ENCODE data around the gene PEX14.

Gene PEX14

DNA sequence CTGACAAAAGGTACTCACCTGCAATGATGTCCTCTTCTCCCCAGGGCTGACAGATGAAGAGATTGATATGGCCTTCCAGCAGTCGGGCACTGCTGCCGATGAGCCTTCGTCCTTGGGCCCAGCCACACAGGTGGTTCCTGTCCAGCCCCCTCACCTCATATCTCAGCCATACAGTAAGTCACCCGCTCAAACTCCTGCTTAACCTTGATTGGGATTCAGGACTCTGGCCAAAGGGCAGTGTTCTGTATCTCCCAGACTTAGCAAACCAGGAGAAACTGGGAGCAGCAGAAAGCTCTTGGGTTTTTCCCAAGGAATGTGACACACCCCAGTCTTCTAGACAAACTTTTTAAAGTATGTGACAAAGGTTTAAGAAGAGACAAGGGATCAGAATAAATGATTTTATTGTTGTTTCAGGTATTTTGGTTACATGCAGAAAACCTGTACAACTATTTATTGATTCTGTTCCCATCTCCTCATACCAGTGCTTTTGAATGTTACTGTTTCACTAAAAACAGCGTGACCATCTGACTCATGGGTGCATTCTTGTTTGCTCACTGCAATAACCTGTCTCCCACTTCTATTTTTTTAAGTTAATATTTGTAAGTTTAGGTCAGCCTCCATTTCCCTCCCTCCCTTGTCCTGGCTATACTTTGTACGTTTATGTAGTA is 124.6 kb downstream of the PEX14 start:
- DNase-seq: no peak

GRCh38 chr1:10601342-10602070 is 126.8 kb downstream of the PEX14 start:
- no peak for DNase-seq

DNA sequence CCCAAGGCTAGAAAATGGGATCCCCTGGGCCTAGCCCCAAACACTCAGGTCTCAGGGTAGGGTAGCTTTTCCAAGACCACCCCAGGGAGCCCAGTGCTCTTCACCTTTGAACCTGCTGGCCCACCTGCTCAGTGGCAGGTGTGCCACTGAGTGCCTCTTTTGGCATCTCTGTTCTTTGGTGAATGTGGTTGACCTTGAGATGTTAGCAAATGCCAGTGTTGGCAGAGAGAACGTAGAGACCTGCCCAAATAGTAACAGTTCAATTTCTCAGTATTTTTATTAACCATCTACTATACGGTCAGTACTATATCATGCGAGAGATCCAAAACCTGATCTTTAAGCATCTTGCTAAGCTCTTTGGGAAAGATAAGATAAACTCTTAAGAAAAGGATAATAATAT is 128.2 kb downstream of the PEX14 start:
- DNase-seq: no peak

DNA sequence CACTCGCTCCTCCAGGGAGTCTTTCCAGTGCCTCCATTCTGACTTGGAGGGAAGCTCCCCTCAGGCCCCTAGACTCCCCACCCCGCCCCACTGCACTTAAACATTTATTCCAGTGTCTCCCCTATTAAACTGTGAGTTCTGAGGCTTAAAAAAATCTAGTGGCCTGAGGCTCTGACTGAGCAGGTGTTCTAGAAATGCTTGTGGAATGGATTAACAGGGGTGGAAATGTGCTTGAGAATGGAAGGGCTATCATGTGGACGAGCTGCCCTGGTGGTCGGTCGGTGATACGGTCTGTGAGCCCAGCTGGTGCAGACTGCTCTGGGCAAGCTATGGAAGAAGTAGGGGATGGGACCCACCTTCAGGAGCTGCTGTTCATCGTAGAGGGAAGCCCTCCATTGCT is 130.2 kb downstream of the PEX14 start:
- DNase-seq: no peak

GRCh38 chr1:10606064-10606463 is 131.3 kb downstream of the PEX14 start:
- DNase-seq: no peak

- no peak for DNase-seq
Observed at GRCh38 chr1:10607228-10607627, 132.5 kb downstream of the PEX14 start.

- DNase-seq: no peak
Observed at GRCh38 chr1:10608690-10609089, 133.9 kb downstream of the PEX14 start.

DNA sequence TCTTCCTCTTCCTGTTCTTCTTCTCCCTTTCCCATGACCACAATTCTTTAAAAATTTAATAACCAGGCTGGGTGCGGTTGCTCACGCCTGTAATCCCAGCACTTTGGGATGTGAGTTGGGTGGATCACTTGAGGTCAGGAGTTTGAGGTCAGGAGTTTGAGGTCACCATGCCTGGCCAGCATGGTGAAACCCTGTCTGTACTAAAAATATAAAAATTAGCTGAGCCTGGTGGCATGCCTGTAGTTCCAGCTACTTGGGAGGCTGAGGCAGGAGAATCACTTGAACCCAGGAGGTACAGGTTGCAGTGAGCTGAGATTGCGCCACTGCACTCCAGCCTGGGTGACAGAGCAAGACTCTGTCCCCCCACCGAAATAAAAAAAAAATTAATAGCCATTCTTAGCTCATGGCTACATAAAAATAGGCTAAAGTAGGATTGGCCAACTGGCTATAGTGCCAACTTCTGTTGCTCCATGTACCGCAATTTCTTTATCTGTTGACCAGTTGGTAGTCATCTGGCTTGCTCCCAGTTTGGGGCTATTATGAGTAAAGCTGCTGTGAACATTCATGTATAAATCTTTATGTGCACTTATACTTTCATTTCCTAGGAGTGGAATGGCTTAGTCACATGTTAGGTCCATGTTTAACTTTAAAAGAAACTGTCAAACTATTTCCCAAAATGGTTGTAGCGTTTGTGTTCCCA is 136.3 kb downstream of the PEX14 start:
- DNase-seq: no peak

DNA sequence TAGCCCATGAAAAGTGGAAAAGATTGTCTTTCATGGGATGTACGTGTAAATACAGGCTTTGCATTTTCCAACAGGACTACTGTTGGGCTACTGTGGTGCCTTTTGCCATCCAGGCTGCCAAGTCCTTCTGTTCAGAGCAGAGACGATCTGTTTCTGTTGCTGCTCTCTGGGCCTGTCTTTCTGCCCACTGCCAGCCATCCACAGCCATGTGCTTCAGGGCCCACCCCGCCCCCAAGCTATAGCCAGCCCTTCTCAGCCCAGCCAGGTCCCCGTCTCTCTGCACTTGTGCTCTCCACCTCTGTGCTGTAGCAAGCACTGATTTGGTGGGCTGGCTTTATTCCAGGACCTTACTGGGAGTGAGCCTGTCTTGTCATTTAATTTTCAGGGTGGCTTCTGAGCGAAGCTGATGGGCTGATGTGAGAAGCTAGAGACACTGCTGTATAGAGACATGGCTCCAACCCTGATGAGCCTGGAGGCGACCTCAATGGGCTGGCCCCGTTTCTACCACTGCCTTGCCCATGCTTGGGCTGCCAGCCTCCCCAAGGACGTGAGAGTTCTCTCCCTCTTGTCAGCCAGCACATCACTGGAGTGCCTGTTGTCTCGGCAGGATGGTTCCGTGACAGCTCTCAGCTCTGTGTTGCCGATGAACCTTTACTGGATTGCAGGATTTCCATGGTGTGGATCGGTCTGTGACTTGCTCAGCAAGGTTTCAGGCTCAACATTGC is 137.8 kb downstream of the PEX14 start:
- no peak for DNase-seq

DNA sequence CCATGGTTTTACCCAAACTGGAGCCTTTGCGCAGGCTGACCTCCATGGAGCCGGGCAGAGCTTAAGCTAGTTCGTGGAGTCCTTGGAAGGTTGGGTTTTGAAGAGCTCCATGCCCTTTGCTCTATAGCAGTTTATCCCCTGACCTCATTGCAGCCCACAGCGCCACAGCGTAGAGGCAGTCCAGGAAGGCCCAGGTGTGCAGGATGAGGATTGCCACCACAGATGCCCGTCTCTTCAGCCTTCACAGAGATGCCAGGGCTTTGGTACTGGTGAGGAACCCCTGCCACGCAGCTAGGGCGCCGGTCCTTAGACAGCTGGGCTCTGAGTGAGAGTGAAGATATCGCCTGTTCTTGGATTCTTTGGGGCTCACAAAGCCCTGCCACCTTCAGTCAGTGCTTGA is 138.6 kb downstream of the PEX14 start:
- no peak for DNase-seq

DNA sequence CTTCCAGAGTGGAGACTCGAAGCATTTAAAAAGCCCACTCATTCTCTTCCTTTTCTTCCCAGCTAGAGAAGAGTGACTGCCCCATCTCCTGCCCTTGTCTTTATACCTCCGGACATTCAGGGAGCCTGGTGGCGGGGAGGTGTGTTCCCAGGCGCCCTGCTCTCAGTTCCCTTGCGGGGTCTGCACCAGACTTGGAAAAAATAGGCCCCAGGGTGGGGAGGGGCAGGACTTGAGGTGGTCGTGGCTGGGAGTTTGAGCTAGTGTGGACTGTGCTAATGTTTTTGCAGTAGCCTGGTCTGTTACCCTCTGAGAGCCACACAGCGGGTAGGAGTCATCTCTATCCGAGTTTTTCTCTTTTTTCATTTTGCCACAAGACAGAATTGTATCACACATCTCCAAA is 139.1 kb downstream of the PEX14 start:
- no peak for DNase-seq

DNA sequence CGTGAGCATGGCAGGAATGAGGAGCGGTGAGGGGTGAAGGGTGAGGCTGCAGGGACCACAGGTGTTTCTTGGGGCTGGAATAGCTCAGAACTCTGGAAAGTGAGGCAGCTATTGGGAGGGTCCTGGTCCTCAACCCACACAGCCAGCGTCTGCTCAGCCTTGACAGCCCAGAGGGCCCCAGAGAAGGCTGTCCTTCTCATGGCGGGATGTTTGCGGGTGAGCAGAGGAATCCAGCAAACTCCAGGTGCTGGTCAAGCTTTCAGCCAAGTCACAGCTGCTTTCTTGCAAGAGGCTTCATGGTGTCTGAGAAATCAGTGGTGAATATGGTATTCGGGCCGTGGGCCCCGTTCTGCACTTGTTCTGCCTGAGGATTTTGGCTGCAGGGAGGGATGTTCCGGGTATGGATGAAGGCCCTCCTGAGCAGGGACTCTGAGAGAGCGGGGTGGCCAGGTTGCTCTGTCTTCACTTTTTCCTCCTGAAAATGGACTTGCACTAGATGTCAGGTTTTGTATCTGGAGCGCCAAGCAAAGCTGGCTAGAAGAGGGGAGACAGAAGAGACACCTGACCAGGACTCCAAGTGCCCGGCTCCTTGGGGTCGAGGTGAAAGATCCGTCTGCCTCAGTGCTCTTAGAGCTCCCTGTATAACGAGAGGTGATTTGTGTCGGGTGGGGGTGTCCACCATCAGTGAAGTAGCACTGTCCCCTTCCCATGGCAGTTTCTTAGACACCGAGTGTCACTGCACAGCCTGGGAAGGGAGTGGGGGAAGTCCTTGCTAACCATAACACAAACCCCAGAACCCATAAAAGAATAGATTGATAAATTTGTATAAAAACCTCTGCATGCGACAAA is 139.9 kb downstream of the PEX14 start:
- no peak for DNase-seq

DNA sequence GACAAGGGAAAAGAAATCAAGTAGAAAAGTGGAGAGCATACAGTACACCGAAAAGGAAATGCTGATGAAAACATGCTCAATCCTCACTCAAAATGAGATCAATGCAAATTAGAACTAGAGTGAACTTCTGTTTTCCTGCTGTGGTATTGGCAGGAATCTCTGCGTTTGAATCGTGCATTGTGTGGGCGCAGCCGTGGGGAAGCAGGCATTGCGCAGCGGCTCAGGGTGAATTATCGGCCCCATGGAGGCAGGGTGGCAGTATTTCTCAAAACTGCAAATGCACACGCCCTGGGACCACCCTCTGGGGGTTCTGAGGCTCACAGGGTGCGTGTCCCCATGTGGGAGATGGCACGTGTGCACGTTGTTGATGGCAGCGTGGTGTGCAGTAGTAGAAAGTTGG is 140.6 kb downstream of the PEX14 start:
- DNase-seq: no peak

DNA sequence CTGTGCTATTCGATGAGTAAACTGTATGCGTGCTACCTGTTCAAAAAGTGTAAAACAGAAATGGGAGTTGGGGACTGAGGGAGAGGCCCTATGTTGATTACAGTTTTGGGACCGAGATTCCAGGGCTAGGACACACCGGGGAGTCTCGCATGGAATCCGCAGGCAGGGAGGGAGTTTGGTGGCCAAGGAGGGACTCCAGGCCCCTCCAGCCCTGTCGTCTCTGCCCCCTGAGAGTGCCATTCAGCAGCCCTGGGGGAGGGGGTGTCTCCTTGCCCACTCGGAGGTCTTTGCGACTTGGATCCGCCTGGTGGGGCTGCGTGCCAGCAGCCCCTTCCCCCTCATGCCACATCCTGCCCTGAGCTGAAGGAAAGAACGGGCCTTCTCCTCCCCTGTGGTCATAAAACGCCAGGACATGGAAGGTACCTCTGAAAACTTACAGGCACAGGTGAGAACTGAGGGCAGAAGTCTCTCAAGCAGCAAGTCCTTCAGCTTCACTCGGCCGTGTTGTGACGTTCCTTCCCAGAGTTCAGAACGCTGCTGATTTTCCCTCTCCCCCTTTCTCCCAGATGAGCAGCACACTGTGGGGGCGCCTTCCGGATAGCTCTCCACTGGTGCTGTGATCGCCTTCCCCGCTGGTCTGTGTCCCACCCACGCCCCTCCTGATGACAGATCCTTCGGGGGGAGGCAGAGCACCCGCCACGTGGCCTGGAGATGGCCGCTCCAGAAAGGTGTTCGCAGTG is 141.4 kb downstream of the PEX14 start:
- DNase-seq: no peak

- no peak for DNase-seq
Observed at GRCh38 chr1:10616696-10617095, 141.9 kb downstream of the PEX14 start.

DNA sequence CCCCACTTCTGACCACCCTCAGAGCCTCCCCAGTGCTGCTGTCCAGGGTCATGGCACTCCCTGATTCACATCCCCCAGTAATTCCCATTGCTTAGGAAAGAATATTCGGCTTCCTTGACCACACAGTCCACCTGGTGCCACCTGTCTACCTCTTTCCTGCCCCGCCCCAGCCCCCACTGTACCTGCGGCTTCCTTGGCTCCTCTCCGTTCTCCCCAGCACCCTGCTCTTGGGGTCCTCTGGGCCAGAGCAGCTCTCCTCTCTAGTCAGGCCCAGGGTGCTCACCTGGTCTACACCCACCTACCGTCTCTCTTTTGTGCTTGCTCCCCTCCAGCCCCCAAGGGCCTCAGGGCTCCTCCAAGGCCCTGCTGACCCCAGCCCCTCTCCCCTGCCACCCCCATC is 142.6 kb downstream of the PEX14 start:
- no peak for DNase-seq

GRCh38 chr1:10617931-10618885 is 143.5 kb downstream of the PEX14 start:
- DNase-seq: no peak

DNA sequence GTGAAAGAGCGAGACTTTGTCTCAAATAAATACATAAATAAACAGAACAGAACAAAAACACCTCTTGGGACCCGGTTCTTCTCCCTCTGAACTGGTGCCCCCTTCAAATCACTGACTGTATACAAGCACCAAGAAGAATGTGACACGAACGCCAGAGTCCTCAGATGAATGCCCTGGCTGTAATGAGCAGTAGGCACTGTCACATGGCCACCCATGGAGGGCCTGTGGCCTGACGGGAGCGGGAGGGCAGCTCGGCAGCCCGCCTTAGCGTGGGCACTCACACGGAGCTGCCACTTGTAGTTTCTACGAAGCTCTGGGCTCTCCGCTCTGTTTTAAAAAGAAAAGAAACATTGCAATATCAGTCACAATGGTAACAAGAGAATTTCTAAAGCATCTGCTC is 146.0 kb downstream of the PEX14 start:
- DNase-seq: no peak

- no peak for DNase-seq
Observed at GRCh38 chr1:10621906-10622305, 147.2 kb downstream of the PEX14 start.

GRCh38 chr1:10622910-10623685 is 148.3 kb downstream of the PEX14 start:
- no peak for DNase-seq

Measured in stimulated activated CD4-positive, alpha-beta T cell treated with anti-CD3 and anti-CD28 coated beads, Interleukin-4, amount 100 ng/mL, for 1 hour (primary cell).